GM21381 (cell line): ENCODE results near the gene LRP5.

Experiments
- ATAC-seq: cut with Tn5 transposase; IDR thresholded peaks from one replicate; pipeline ENCODE4 v1.9.1; 2021; ENCODE audit warnings: mild to moderate bottlenecking, moderate library complexity; ENCODE audit not compliant: unreplicated experiment

The LRP5 gene

GRCh38 chr11:68308068-68308467 is 4.3 kb upstream of the LRP5 start:
- no peak for ATAC-seq

DNA sequence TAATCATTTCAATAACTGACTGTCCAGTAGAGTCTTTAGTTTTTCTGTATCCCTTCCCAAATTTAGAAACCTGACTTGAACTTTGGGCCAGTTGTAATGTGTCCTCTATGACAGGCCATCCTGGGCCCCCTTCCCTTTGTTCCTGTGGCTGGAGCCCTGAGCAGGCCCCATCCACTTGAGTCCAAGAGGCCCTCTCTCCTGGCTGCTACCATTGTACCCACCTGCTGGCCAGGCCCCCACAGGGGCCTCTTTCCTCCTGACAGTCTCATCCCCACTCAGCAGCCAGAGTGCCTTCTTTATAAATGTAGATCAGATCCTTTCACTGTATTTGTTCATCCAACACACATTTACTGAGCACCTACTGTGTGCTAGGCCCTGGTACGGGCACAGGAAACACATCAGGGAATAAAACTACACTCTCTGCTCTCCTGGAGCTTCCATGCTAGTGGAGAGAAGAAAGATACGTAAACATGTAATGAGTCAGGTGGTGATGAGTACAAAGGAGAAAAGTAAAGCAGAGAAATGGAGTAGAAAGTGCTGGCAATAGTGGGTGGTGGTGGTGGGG is 2.7 kb upstream of the LRP5 start:
- ATAC-seq = no peak

- ATAC-seq = no peak
These were observed 953 bp upstream of the LRP5 start for GRCh38 chr11:68311160-68312116.

- no peak for ATAC-seq
These were observed 586 bp downstream of the LRP5 start for GRCh38 chr11:68312780-68313573.

DNA sequence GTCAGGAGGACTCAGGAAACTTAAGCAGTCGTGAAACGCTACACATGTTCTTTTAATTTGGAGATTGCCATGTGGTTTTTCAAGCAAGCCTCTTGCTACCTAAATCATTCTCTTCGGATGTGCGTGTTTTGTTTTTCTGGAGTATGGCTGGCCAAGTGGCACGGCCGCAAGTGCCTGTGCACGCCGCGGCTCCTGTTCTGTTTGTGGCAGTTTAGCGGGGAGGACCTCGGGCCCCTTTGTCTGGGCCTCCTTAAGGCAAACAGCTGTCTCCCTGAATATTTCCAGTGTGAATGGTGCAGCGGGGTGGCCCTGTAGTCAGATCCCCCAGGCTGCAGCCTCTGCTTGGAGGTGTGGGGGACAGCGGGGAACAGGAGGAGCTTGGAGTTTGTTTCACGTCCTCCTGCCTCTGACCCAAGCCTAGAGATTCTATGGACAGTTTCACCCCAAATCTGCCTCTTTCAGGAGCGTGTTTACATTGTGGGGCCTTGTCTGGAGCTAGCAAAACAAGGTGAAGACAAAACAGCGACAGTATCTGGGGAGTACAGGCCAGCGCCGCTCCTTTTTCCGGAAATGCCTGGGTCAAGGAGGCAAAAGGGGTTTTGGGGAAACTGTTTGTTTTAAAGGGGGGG is 1.3 kb downstream of the LRP5 start:
- ATAC-seq = no peak

DNA sequence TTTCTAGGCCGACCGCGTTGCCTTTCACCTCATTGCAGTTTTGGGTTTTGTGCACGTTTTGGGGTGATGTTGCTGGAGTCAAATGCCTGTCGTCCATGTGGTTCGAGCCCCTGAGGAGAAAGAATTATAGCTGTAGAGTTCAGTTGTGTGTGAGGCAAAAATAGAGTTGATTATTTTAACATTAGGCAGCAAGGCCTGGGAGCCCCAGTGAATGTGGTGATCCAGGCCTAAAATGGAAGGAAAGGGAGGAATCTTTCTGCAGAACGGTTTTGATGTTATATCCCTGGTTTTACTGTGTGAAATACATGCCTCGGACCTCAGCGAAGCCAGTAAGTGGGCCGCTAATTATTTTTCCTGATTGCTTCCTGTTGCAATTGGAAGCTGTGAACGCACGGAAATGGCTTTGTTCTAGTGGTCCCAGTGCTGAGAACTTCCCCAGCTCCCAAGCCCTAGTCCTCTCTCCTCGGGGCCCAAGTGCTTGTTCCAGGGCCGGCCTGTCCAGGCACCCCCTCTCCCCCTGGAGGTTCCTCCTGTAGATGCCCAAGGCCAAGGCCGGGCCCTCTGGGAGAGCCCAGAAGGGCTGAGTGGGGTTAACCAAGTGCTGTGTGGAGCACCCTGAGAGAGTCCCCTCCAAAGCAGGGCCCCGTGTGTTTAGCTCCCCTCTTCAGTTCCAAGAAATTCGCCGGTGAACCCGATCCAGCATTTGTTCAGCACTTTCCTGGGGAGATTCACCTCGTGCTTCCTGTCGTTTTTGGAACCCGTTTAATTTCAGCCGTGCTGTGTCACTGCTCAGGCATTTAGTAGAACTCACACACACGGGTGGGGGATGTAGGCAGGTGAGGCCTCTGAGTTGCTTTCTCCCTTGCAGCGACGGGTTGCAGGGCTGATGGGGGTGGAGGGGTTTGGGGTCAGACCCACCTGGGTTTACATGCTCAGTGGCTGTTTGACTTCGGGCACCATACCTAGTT is 2.1 kb downstream of the LRP5 start:
- no peak for ATAC-seq

DNA sequence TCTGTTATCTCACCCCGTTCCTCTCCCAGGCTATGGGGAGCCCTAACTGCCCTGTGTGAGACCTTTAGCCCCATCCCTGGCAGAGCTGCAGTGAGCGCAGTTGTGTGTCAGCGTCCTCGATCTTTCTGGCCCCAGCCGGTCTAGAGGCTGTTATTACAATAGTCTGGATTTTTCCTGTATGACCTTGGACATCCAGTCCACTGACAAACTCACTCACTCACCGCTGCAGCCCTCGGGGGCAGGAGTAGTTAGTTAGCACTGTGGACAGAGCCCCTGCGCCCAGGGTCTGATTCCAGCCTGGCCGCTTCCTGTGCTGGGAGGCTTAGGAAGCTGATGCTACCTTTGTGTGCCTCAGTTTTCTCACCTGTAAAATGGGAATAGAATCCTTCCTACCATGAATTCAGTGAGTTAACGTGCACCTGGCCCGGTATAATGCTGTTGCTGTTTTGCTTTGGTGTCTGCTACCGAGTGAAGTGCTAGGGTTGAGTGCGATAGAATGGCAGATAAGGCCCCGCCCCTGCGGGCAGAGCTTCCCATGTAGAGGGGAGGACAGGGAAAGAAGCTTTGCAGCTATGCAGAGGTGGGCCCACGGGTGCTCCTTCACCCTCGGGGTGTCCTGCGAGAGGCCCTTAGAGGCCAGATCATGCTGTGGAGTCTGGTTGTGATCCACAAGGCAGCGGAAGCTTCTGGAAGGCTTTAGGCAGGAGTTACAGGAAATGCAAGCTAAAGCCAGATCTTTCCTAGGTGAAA is 3.0 kb downstream of the LRP5 start:
- no peak for ATAC-seq

GRCh38 chr11:68317147-68317785 is 4.9 kb downstream of the LRP5 start:
- ATAC-seq = no peak

- ATAC-seq = no peak
These were observed 9.1 kb downstream of the LRP5 start for GRCh38 chr11:68321293-68322051.

DNA sequence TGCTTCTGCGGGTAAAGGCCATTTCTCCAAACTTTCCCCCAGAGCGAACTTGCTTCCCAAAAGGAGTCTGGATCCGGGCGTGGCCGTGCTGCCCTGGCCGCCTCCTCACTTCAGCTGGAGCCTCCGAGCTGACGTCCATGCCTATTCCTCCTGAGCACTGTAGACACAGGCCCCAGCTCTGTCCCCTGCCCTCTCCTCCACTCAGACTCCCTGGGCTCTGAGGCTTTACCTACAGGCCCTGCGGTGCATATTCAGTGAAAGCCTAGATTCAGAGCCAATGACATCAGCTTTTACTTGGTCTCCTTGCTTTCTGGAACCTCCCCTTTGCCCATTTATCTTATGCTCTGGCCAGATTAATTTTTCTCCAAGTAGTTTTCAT is 9.7 kb downstream of the LRP5 start:
- no peak for ATAC-seq

GRCh38 chr11:68324241-68324640 is 11.8 kb downstream of the LRP5 start:
- no peak for ATAC-seq

DNA sequence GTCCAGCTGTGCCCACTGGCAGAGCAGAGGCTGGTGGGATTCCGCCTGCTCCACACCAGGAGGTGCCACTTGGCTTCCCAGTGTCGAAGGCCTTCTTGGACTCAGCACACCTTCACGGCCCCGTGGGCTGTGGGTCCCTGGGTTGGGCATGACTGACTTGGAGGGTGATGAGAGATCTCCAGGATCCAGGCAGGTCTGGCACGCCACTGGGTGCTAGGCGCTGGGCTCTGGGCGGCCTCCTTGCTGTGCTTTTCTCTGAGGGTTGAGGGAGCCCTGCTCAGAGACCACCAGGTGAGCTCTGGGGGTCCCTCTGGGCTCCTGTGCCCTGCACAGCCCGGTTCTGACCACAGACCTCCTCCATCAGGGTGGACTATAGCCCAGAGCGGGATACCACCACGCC is 12.3 kb downstream of the LRP5 start:
- ATAC-seq = no peak

- no peak for ATAC-seq
These were observed 13.0 kb downstream of the LRP5 start for GRCh38 chr11:68325183-68325906.

DNA sequence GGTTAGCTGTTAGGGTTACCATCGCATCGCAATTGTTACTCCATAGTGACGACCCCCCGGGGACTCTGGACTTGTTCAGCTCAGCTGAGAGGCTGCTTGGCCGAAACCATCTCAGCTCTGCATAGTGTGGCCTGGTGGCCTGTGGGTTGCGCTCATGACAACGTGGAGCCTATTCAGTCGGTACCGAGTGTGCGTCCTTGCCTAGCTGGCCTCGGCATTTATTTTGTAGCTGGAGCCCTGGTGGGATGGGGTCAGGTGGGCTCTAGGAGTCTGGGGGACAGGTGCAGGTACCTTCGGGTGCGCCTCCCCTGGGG is 13.5 kb downstream of the LRP5 start:
- no peak for ATAC-seq

DNA sequence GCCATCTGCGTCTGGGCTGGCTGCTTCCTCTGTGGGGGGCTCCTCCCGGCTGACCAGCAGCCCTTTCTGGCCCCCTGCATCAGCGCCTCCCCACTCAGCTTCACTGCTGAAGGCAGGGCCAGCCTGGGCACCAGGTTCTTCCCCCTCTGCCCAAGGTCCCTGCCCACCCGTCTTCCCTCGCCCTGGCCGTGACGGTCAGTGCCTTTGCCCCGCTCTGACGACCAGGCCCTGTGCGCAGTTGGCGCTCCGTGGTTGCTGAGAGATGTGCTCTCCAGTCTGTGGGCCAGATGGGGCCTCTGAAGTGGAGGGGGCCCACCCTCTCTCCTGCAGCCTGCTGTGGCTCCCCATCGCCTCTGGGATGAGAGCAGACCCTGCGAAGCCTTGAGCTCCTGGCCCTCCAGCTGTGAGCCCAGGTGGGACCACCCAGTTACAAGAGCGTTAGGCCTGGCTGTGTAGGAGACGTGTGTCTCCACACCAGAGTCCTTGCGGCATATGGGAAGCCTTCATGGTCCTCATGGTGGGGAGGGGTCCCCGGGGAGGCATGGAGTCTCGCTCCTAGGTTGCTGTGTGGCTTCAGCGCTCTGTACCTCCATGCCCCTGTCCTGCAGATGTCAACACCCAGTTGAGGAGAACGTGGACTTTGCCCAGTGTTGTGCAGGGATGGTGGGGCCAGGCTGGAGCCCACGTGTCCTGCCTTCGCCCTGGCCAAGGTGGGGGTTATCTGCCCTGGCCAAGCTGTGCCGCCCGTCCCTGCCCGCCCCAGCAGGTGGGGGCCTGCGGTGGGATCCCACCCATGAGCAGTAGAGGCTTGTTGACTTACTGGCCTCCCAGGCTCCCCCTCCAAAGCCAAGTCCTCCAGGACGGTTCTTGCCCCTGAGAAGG is 14.2 kb downstream of the LRP5 start:
- ATAC-seq = no peak

DNA sequence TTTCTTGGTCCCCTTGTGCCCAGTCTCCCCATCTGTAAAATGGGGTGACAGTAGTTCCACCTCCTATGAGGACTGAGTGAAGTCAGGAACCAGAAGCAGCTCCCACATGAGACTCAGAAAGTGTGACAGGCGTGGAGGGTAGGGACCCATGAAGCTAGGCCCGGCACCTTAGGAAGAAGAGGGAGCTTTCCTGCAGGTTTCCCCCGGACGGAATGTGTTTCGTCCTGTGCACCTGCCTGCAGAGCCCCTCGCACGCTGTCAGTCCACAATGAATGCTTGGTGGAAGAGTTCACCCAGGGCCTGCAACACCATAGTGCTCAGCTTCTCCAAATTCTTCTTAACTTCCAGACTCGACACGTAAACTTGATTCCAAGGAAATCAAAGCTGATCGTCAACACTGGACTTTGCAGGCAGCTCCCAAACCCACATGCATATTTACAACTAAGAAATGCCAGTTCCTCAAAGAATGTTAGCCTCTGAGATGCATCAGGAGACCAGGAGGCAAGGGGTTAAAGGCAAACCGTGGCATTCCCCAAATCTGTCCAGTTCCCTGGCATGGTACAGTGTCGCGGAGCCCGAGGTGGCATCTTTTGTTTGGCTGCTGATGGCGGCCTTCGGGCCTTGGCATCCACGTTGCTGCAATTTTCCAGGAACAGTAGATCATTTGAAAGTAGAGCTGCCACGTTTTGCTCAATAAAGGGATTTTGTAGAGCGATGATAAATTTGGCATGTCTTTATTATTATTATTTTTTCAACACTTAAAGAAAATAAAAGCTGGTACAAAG is 15.4 kb downstream of the LRP5 start:
- no peak for ATAC-seq
